Heart right ventricle (tissue), 16 donors: Measurements from ENCODE around the gene DIAPH1. TPM values are rescaled to one million over a fixed set of nuclear protein-coding genes. Genes with fewer than 3 reads are reported as not detected.
A peak's percentile ranks its signal among the peaks of the same experiment; 100 is the strongest.

Source experiments
- ATAC-seq, 8 donors: fragments of 200-7000 bp; cut with Tn5 transposase; one replicate each; pipeline ENCODE4 v1.9.1; 2020; ENCODE audit warnings: mild to moderate bottlenecking in 8 of 8, moderate library complexity in 8 of 8, moderate number of reproducible peaks in 1 of 8
- DNase-seq, 2 donors: peaks; one replicate each; pipeline ENCODE4 v3.0.0-alpha.2; 2020
- H3K27ac ChIP-seq, 10 donors: fragments of 200-600 bp; sonication (generic) in 2 of 10; one replicate each; pipeline versions ENCODE4 v1.5.0 to v1.8.0; 2020 to 2022; ENCODE audit warnings: mild to moderate bottlenecking in 3 of 10
- H3K27me3 ChIP-seq, 7 donors: fragments of 200-600 bp; one replicate each; pipeline ENCODE4 v1.8.0; 2021 to 2022; ENCODE audit warnings: mild to moderate bottlenecking in 2 of 7
- H3K36me3 ChIP-seq, 9 donors: fragments of 200-600 bp; sonication (generic) in 1 of 9; one replicate each; pipeline versions ENCODE4 v1.5.0 to v1.8.0; 2020 to 2022; ENCODE audit warnings: mild to moderate bottlenecking in 2 of 9
- H3K4me1 ChIP-seq, 9 donors: fragments of 200-600 bp; sonication (generic) in 1 of 9; one replicate each; pipeline versions ENCODE4 v1.5.0 to v1.8.0; 2020 to 2022; ENCODE audit warnings: mild to moderate bottlenecking in 4 of 9
- H3K4me3 ChIP-seq, 10 donors: fragments of 200-600 bp; sonication (generic) in 2 of 10; one replicate each; pipeline versions ENCODE4 v1.5.0 to v1.8.0; 2020 to 2022; ENCODE audit warnings: mild to moderate bottlenecking in 7 of 10, moderate library complexity in 2 of 10
- H3K9me3 ChIP-seq, 11 donors: fragments of 200-600 bp in 10 of 11; sonication (generic) in 2 of 11; one replicate each; pipeline versions ENCODE4 v1.5.0 to v1.8.0; 2013 to 2022; ENCODE audit warnings: mild to moderate bottlenecking in 2 of 11, control low read depth in 1 of 11, moderate library complexity in 1 of 11
- CTCF ChIP-seq, 9 donors: fragments of 200-600 bp; sonication (generic) in 2 of 9; IDR thresholded peaks; one replicate each; pipeline versions ENCODE4 v1.5.0 to v1.8.0; 2021 to 2022; ENCODE audit warnings: antibody characterized with exemption in 9 of 9, mild to moderate bottlenecking in 5 of 9, moderate library complexity in 1 of 9
- WGBS, 2 donors: extraction: QIAGEN DNeasy Blood & Tissue Kit; methylation state at CpG; one replicate each; pipeline ENCODE4 v1.1.7; 2013; ENCODE audit warnings: inconsistent platforms in 1 of 2; 5-methylcytosine and 5-hydroxymethylcytosine counted together
- intact Hi-C, 10 donors: fragments of 100-400 bp; cut with DNase I; formaldehyde crosslinking; loops; one replicate each; pipeline versions ENCODE4 v1.11.1 to v1.14.2; 2022
- polyA plus RNA-seq, 2 donors: library from polyadenylated mRNA; stranded (reverse); fragments of 200-250 nt; gene quantifications; one replicate each; pipeline ENCODE4 v1.2.3, GENCODE V29; 2013
- total RNA-seq, 10 donors: library from RNA; stranded (reverse); fragmentation: NEBNext Ultra II Directional in 3 of 10; extraction: Animal tissue kit (Norgen Biotek cat#: 25700) in 3 of 10; gene quantifications; one replicate each; pipeline versions ENCODE4 v1.2.1 to v1.2.4, GENCODE V29; 2021 to 2023
- donor health status: Arrhythmogenic right ventricular cardiomyopathy.
- donor health status: ischemic (EF 13 %, LVEDD 7.1; RV severe dilation, severe dysfunction).
- donor health status: healthy with polysubstance abuse.
- donor health status: DM: no; HTN: yes; CAD: no.
- donor health status: DM: no; HTN: no; CAD: no.
- donor health status: ischemic (EF 25% LVEDD 6.9; RV normal size, moderate dysfunction).
- donor health status: ischemic (EF 25% LVEDD 5.7; RV mildly dilated, moderate dysfunction).
- donor health status: healthy.
- donor health status: DM: yes; HTN: yes; CAD: no.
- donor health status: Ischemic cardiomyopathy.
- donor health status: ischemic (EF 35%, LVEDD 5.7; RV mildly dilated, moderate dysfunction).
- donor health status: nonischemic (EF 11% LVEDD 7.7; RV severe dilation, severe dysfunction).
- donor health status: DM: yes; HTN: yes; CAD: no.
- donor health status: PGD.
- donor health status: ischemic (EF 29% LVEDD 5.4; RV normal size, mild dysfunction).
- donor health status: nonischemic (EF 23%, LVEDD 6.1; RV moderate dilation, normal function).

The DIAPH1 gene
- total and polyA plus RNA-seq, 12 donors = 27.3 to 93.2 (median 45.6) TPM

GRCh38 chr5:141475625-141476131 lies 143.1 kb downstream of the DIAPH1 start, which contains the start of gene PCDHGC3:
TSS of gene PCDHGC3 (plus strand) at chr5:141475966. CDS start at chr5:141476117, 151 bp downstream.
- WGBS, 2 donors = 0% methylated on average over 28 of the region's 28 CpGs
- Histone ChIP-seq H3K9me3 (no peaks in the 10 kb centered on the region), H3K27me3 (peaks cover 0 to 51% (median 0%) of the 10 kb centered on the region in 7 donors), H3K36me3 (peaks cover 0 to 26% (median 0%) of the 10 kb centered on the region in 9 donors), H3K4me1 (peaks cover 7 to 55% (median 43%) of the 10 kb centered on the region in 9 donors), H3K4me3 (peak within 1 kb of the TSS; percentile 51 to 80 (median 62)), H3K27ac (peak within 1 kb of the TSS; percentile 67 to 93 (median 87))
- DNase-seq (peak; percentile 88 to 94), ATAC-seq (peak; percentile 96 to 99 (median 99))
- peak in 6 of 9 donors; percentile 52 to 68 (median 60) for TF ChIP-seq CTCF (IDR thresholded peaks at IDR 0.05)
- intact Hi-C loops = loop anchor here in 8 of 10 donors (1.0 to 5.0 kb wide), 6 partner anchors 33 to 85 kb away; no protein-coding TSS in a partner anchor

- intact Hi-C loops = no loop called here
- DNase-seq = no peak
These were observed 153.4 kb downstream of the DIAPH1 start for GRCh38 chr5:141465351-141465750.

More at GRCh38 chr5:141465351-141465750, 153.4 kb downstream of the DIAPH1 start:
- Histone ChIP-seq H3K36me3 (peaks cover 0 to 26% (median 0%) of the 10 kb centered on the region in 9 donors), H3K27me3 (no peaks in the 10 kb centered on the region), H3K4me3 (no peak overlapping the region), H3K9me3 (peaks cover 0 to 15% (median 0%) of the 10 kb centered on the region in 11 donors), H3K4me1 (peaks cover 0 to 3% (median 0%) of the 10 kb centered on the region in 9 donors), H3K27ac (no peak overlapping the region)
- no peak for ATAC-seq
- 97 to 99% methylated on average over 3 of the region's 3 CpGs for WGBS, 2 donors
- TF ChIP-seq CTCF (IDR thresholded peaks at IDR 0.05) = no peak

Other genes with a start within 250 kb of the DIAPH1 start
- 10 to 100 TPM in 3 of 10 donors, 1 to 10 TPM in 7; 7.0 to 14.0 (median 9.3) TPM for gene PCDHGB3, start 248.8 kb downstream of the DIAPH1 start, total RNA-seq
- gene PCDHGB3, start 248.8 kb downstream of the DIAPH1 start, polyA plus RNA-seq = 1 to 10 TPM in 1 of 2 donors, under 1 TPM in 1; 0.39 to 5.1 TPM
- 10 to 100 TPM in 1 of 10 donors, 1 to 10 TPM in 9; 5.4 to 10.6 (median 8.1) TPM for gene PCDHGA6, start 245.1 kb downstream of the DIAPH1 start, total RNA-seq
- gene PCDHGA6, start 245.1 kb downstream of the DIAPH1 start, polyA plus RNA-seq = 1 to 10 TPM; 1.2 to 9.4 TPM
- 10 to 100 TPM in 1 of 10 donors, 1 to 10 TPM in 9; 5.9 to 11.5 (median 8.1) TPM for gene PCDHGA7, start 236.3 kb downstream of the DIAPH1 start, total RNA-seq
- gene PCDHGA7, start 236.3 kb downstream of the DIAPH1 start, polyA plus RNA-seq = 1 to 10 TPM in 1 of 2 donors, under 1 TPM in 1; 0.54 to 6.4 TPM
- gene PCDHGB4, start 231.3 kb downstream of the DIAPH1 start, total RNA-seq = 10 to 100 TPM in 1 of 10 donors, 1 to 10 TPM in 9; 5.1 to 10.9 (median 7.3) TPM
- gene PCDHGB4, start 231.3 kb downstream of the DIAPH1 start, polyA plus RNA-seq = 1 to 10 TPM in 1 of 2 donors, under 1 TPM in 1; 0.96 to 3.3 TPM
- 10 to 100 TPM in 1 of 10 donors, 1 to 10 TPM in 9; 7.2 to 11.2 (median 8.7) TPM for gene PCDHGA8, start 226.4 kb downstream of the DIAPH1 start, total RNA-seq
- 1 to 10 TPM in 1 of 2 donors, under 1 TPM in 1; 0.28 to 3.7 TPM for gene PCDHGA8, start 226.4 kb downstream of the DIAPH1 start, polyA plus RNA-seq
- 10 to 100 TPM in 2 of 10 donors, 1 to 10 TPM in 8; 6.6 to 12.1 (median 8.2) TPM for gene PCDHGB5, start 221.1 kb downstream of the DIAPH1 start, total RNA-seq
- gene PCDHGB5, start 221.1 kb downstream of the DIAPH1 start, polyA plus RNA-seq = 1 to 10 TPM; 1.6 to 3.8 TPM
- 1 to 10 TPM; 4.0 to 8.3 (median 6.0) TPM for gene PCDHGA9, start 216.2 kb downstream of the DIAPH1 start, total RNA-seq
- gene PCDHGA9, start 216.2 kb downstream of the DIAPH1 start, polyA plus RNA-seq = 1 to 10 TPM in 1 of 2 donors, under 1 TPM in 1; 0.55 to 7.1 TPM
- gene PCDHGB6, start 211.0 kb downstream of the DIAPH1 start, total RNA-seq = 10 to 100 TPM in 1 of 10 donors, 1 to 10 TPM in 9; 4.6 to 10.2 (median 6.6) TPM
- 1 to 10 TPM; 1.1 to 5.8 TPM for gene PCDHGB6, start 211.0 kb downstream of the DIAPH1 start, polyA plus RNA-seq
- gene PCDHGA10, start 206.0 kb downstream of the DIAPH1 start, total RNA-seq = 1 to 10 TPM; 4.3 to 7.8 (median 6.7) TPM
- 1 to 10 TPM in 1 of 2 donors, under 1 TPM in 1; 0.52 to 3.4 TPM for gene PCDHGA10, start 206.0 kb downstream of the DIAPH1 start, polyA plus RNA-seq
- 10 to 100 TPM in 8 of 10 donors, 1 to 10 TPM in 2; 5.9 to 12.6 (median 10.5) TPM for gene PCDHGB7, start 201.3 kb downstream of the DIAPH1 start, total RNA-seq
- gene PCDHGB7, start 201.3 kb downstream of the DIAPH1 start, polyA plus RNA-seq = 1 to 10 TPM; 1.9 to 5.6 TPM
- 1 to 10 TPM; 3.3 to 8.5 (median 5.4) TPM for gene PCDHGA11, start 197.9 kb downstream of the DIAPH1 start, total RNA-seq
- gene PCDHGA11, start 197.9 kb downstream of the DIAPH1 start, polyA plus RNA-seq = 1 to 10 TPM in 1 of 2 donors, under 1 TPM in 1; 0.74 to 7.2 TPM
- 1 to 10 TPM; 5.4 to 9.2 (median 6.1) TPM for gene PCDHGA12, start 188.5 kb downstream of the DIAPH1 start, total RNA-seq
- gene PCDHGA12, start 188.5 kb downstream of the DIAPH1 start, polyA plus RNA-seq = 1 to 10 TPM; 1.6 to 5.3 TPM
- 10 to 100 TPM; 12.8 to 19.5 (median 15.9) TPM for gene PCDHGC3, start 143.0 kb downstream of the DIAPH1 start, total RNA-seq
- 10 to 100 TPM; 43.4 to 48.6 TPM for gene PCDHGC3, start 143.0 kb downstream of the DIAPH1 start, polyA plus RNA-seq
- 1 to 10 TPM; 1.7 to 4.3 (median 3.1) TPM for gene PCDHGC4, start 134.0 kb downstream of the DIAPH1 start, total RNA-seq
- gene PCDHGC4, start 134.0 kb downstream of the DIAPH1 start, polyA plus RNA-seq = 1 to 10 TPM in 1 of 2 donors, under 1 TPM in 1; 0.12 to 5.0 TPM
- gene PCDHGC5, start 129.9 kb downstream of the DIAPH1 start, total RNA-seq = 1 to 10 TPM; 2.2 to 4.9 (median 3.3) TPM
- 10 to 100 TPM in 1 of 2 donors, under 1 TPM in 1; 0.38 to 10.2 TPM for gene PCDHGC5, start 129.9 kb downstream of the DIAPH1 start, polyA plus RNA-seq
- 10 to 100 TPM; 30.9 to 43.0 (median 32.7) TPM for gene HDAC3, start 17.8 kb upstream of the DIAPH1 start, total RNA-seq
- 10 to 100 TPM; 27.7 to 38.2 TPM for gene HDAC3, start 17.8 kb upstream of the DIAPH1 start, polyA plus RNA-seq
- 1 to 10 TPM in 2 of 10 donors, under 1 TPM in 8; 0.33 to 1.3 (median 0.51) TPM for gene RELL2, start 18.0 kb upstream of the DIAPH1 start, total RNA-seq
- gene RELL2, start 18.0 kb upstream of the DIAPH1 start, polyA plus RNA-seq = 1 to 10 TPM; 2.6 to 3.2 TPM
- 1 to 10 TPM; 1.2 to 6.5 (median 2.6) TPM for gene FCHSD1, start 32.4 kb upstream of the DIAPH1 start, total RNA-seq
- 1 to 10 TPM; 2.9 to 6.8 TPM for gene FCHSD1, start 32.4 kb upstream of the DIAPH1 start, polyA plus RNA-seq
- gene ARAP3, start 63.2 kb upstream of the DIAPH1 start, total RNA-seq = 10 to 100 TPM; 10.8 to 21.9 (median 13.4) TPM
- gene ARAP3, start 63.2 kb upstream of the DIAPH1 start, polyA plus RNA-seq = 10 to 100 TPM; 13.7 to 27.3 TPM